Measurements from ENCODE around the gene BPTF. TPM values are rescaled to one million over a fixed set of nuclear protein-coding genes. Genes with fewer than 3 reads are reported as not detected.

The BPTF gene
- polyA plus RNA-seq, 2 of the 4 experiments (the other 2 are of a cell fraction), result 26.3 to 60.7 TPM

GRCh38 chr17:67993153-67993997, 168.1 kb downstream of the BPTF start (continued):
- TF ChIP-seq, protein P1, sequence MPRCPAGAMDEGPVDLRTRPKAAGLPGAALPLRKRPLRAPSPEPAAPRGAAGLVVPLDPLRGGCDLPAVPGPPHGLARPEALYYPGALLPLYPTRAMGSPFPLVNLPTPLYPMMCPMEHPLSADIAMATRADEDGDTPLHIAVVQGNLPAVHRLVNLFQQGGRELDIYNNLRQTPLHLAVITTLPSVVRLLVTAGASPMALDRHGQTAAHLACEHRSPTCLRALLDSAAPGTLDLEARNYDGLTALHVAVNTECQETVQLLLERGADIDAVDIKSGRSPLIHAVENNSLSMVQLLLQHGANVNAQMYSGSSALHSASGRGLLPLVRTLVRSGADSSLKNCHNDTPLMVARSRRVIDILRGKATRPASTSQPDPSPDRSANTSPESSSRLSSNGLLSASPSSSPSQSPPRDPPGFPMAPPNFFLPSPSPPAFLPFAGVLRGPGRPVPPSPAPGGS (IDR thresholded peaks at IDR 0.05), result peak; percentile 72; the same call in 1 of the 3 replicates
- no peak for TF ChIP-seq HOXA7 (CRISPR knock-in tag; IDR thresholded peaks at IDR 0.05)
- TF ChIP-seq CEBPB (IDR thresholded peaks at IDR 0.05), result no peak

DNA sequence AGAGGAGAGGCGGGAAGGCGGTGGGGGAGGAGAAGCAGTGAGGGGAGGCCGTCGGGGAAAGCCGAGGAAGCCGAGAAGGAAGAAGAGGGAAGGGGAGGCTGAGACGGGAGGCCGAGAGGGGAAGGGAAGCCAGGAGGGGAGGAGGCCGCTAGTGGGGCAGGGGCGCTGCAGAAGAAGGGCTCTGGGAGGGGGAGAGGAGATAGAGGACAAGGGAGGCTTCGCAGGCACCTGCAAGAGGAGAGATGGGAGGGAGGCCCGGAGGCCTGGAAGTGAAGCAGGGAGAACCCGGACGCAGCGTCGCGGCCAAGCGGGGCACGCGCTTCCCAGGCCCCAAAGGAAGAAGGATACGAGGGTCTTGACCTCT, 168.7 kb downstream of the BPTF start:
- peak in 1 of 2 experiments; percentile 57 for DNase-seq (ENCODE audit: low read depth in 1 of 2, low spot score in 1 of 2)
- TF ChIP-seq TFCP2L1 (CRISPR knock-in tag; IDR thresholded peaks at IDR 0.05), result 0 out of 2 replicates have a peak, but pooled peaks have one; percentile 67
- TF ChIP-seq, protein P2, sequence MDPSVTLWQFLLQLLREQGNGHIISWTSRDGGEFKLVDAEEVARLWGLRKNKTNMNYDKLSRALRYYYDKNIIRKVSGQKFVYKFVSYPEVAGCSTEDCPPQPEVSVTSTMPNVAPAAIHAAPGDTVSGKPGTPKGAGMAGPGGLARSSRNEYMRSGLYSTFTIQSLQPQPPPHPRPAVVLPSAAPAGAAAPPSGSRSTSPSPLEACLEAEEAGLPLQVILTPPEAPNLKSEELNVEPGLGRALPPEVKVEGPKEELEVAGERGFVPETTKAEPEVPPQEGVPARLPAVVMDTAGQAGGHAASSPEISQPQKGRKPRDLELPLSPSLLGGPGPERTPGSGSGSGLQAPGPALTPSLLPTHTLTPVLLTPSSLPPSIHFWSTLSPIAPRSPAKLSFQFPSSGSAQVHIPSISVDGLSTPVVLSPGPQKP (IDR thresholded peaks at IDR 0.05; ENCODE audit: low read depth, low read length), result no peak
- peak; percentile 94 for TF ChIP-seq PHF8 (IDR thresholded peaks at IDR 0.05; ENCODE audit: borderline replicate concordance, low read depth)
- TF ChIP-seq RARB (CRISPR knock-in tag; IDR thresholded peaks at IDR 0.05), result 0 out of 2 replicates have a peak, but pooled peaks have one; percentile 45
- peak; percentile 37; the same call in 1 of the 2 replicates for TF ChIP-seq HOXA7 (CRISPR knock-in tag; IDR thresholded peaks at IDR 0.05)
- TF ChIP-seq TP53 (CRISPR knock-in tag; IDR thresholded peaks at IDR 0.05), result peak; percentile 53; the same call in 1 of the 2 replicates
- 0 out of 2 replicates have a peak, but pooled peaks have one; percentile 23 for TF ChIP-seq FOSB (CRISPR knock-in tag; IDR thresholded peaks at IDR 0.05)
- TF ChIP-seq, protein P3, sequence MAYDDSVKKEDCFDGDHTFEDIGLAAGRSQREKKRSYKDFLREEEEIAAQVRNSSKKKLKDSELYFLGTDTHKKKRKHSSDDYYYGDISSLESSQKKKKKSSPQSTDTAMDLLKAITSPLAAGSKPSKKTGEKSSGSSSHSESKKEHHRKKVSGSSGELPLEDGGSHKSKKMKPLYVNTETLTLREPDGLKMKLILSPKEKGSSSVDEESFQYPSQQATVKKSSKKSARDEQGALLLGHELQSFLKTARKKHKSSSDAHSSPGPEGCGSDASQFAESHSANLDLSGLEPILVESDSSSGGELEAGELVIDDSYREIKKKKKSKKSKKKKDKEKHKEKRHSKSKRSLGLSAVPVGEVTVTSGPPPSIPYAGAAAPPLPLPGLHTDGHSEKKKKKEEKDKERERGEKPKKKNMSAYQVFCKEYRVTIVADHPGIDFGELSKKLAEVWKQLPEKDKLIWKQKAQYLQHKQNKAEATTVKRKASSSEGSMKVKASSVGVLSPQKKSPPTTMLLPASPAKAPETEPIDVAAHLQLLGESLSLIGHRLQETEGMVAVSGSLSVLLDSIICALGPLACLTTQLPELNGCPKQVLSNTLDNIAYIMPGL (CRISPR knock-in tag; IDR thresholded peaks at IDR 0.05; ENCODE audit: borderline replicate concordance), result no peak
- TF ChIP-seq MAX (IDR thresholded peaks at IDR 0.05), result peak; percentile 82
- peak; percentile 83 for TF ChIP-seq E2F6 (IDR thresholded peaks at IDR 0.05; ENCODE audit: borderline replicate concordance, low read depth)
- WGBS (ENCODE audit: missing lambda C conversion rate), result 6% methylated on average over 19 of the region's 21 CpGs
- no peak for FAIRE-seq
- Histone ChIP-seq H3K4me3 (peak overlapping the region; percentile 78), H3K9me3 (no peaks in the 10 kb centered on the region), H3K27ac (peak overlapping the region; percentile 93 to 95), H3K4me1 (peaks cover 23% of the 10 kb centered on the region), H3K4me2 (peak overlapping the region; percentile 92)
- ChIA-PET CTCF (interaction anchor here (1.1 to 4.0 kb wide), 6 partner anchors 14 to 194 kb away, joined by 3 to 20 read pairs (median 4); no protein-coding TSS in a partner anchor), POLR2A (interaction anchor here (0.6 to 2.2 kb wide), 4 partner anchors 26 to 111 kb away, joined by 3 to 19 read pairs (median 8); partner anchors contain the start of gene KPNA2)
- peak; percentile 5 to 47 for ATAC-seq

DNA sequence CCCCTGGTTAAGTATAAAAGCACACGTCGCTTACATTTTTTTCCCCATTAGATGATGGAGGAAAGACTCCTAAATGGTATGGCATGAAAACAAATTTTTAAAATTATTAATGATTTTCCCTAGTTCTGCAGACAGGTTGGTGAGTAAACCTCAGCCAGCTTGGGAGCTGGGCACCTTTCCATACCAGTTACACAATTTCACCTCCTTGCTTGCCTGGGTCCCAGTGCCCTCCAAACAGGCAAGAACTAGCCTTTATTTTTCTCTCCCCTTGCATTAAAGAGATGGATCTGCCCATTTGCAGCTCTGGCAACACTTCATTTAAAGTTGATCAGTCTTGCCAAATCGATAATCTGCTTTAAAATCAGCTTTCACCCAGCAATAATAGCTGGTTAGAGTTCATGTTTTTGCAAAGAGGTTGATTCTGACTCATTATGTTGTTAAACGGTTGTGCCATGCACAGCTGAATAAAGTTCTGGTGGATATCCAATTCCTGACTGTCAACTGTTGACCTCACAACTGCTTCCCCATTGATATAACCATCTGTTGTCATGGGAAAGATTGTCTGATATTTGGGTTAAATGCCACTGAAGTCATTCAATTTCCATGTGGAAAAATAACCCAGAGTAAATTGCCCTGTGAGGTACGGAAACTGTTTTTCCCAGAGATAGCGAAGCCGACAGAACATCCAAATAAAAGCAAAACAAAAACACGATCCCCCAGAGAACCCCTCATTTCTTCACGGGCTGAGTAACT, 169.7 kb downstream of the BPTF start:
- Histone ChIP-seq H3K27ac (peak overlapping the region in 1 of 2 experiments; percentile 34; a peak in 4 of 6 replicates), H3K4me2 (peak overlapping the region; percentile 92), H3K4me3 (peak overlapping the region; percentile 78), H3K4me1 (peaks cover 23% of the 10 kb centered on the region), H3K9me3 (no peaks in the 10 kb centered on the region)
- DNase-seq (ENCODE audit: low read depth in 1 of 2, low spot score in 1 of 2) (peak; percentile 31 to 39), FAIRE-seq (no peak), ATAC-seq (no peak)
- ChIA-PET CTCF (interaction anchor here (0.6 to 4.0 kb wide), 5 partner anchors 13 to 167 kb away, joined by 3 to 20 read pairs (median 6); no protein-coding TSS in a partner anchor), POLR2A (interaction anchor here (0.6 to 2.9 kb wide), 4 partner anchors 25 to 239 kb away, joined by 3 to 12 read pairs (median 6); partner anchors contain the start of gene KPNA2)
- WGBS (ENCODE audit: missing lambda C conversion rate), result 51% methylated on average over 9 of the region's 9 CpGs
- TF ChIP-seq MYC (IDR thresholded peaks at IDR 0.05; ENCODE audit: borderline replicate concordance, low read length), result no peak
- no peak for TF ChIP-seq CBX2 (IDR thresholded peaks at IDR 0.05; ENCODE audit: borderline replicate concordance, low read depth)
- no peak for TF ChIP-seq CHD2 (IDR thresholded peaks at IDR 0.05; ENCODE audit: low read length, partially characterized antibody)
- TF ChIP-seq, protein P1 (IDR thresholded peaks at IDR 0.05), result peak; percentile 25; the same call in 1 of the 3 replicates
- no peak for TF ChIP-seq ZSCAN20 (CRISPR knock-in tag; IDR thresholded peaks at IDR 0.05)
- TF ChIP-seq FOSL2 (IDR thresholded peaks at IDR 0.05), result no peak
- peak; percentile 40; the same call in 1 of the 2 replicates for TF ChIP-seq FOSL2 (CRISPR knock-in tag; IDR thresholded peaks at IDR 0.05)
- TF ChIP-seq BHLHE40 (IDR thresholded peaks at IDR 0.05; ENCODE audit: low read depth, low read length), result no peak
- TF ChIP-seq PBX3 (IDR thresholded peaks at IDR 0.05), result no peak
- no peak for TF ChIP-seq CBX8 (IDR thresholded peaks at IDR 0.05)
- TF ChIP-seq MAX (IDR thresholded peaks at IDR 0.05), result no peak
- TF ChIP-seq ZNF302 (CRISPR knock-in tag; IDR thresholded peaks at IDR 0.05), result no peak
- TF ChIP-seq MAFK (IDR thresholded peaks at IDR 0.05; ENCODE audit: partially characterized antibody), result no peak

Measured in A549 (cell line).